SK-N-DZ (cell line): Measurements from ENCODE around the gene RHO.

Experiments
- DNase-seq: peaks from one replicate; pipeline ENCODE4 v3.0.0-alpha.2; 2015; ENCODE audit warnings: low spot score

The RHO gene

GRCh38 chr3:129519896-129520715, 8.3 kb upstream of the RHO start:
- no peak for DNase-seq

- DNase-seq = no peak
Measured at GRCh38 chr3:129520960-129521359, 7.5 kb upstream of the RHO start.

GRCh38 chr3:129521611-129522010, 6.8 kb upstream of the RHO start:
- no peak for DNase-seq

- no peak for DNase-seq
Measured at GRCh38 chr3:129522953-129523352, 5.5 kb upstream of the RHO start.

- DNase-seq = no peak
Measured at GRCh38 chr3:129524081-129524480, 4.4 kb upstream of the RHO start.

- no peak for DNase-seq
Measured at GRCh38 chr3:129525341-129525968, 3.0 kb upstream of the RHO start.

- DNase-seq = no peak
Measured at GRCh38 chr3:129526121-129526900, 2.1 kb upstream of the RHO start.

- no peak for DNase-seq
Measured at GRCh38 chr3:129527262-129527661, 1.2 kb upstream of the RHO start.

GRCh38 chr3:129529436-129530210, 1.2 kb downstream of the RHO start:
- DNase-seq = no peak

- no peak for DNase-seq
Measured at GRCh38 chr3:129530251-129530791, 1.9 kb downstream of the RHO start.

GRCh38 chr3:129530821-129531220, 2.4 kb downstream of the RHO start:
- DNase-seq = no peak

GRCh38 chr3:129531699-129532098, 3.3 kb downstream of the RHO start:
- no peak for DNase-seq

- no peak for DNase-seq
Measured at GRCh38 chr3:129532261-129532660, 3.8 kb downstream of the RHO start.

GRCh38 chr3:129533406-129533805, 5.0 kb downstream of the RHO start:
- DNase-seq = no peak

- DNase-seq = no peak
Measured at GRCh38 chr3:129534428-129535027, 6.1 kb downstream of the RHO start.

- no peak for DNase-seq
Measured at GRCh38 chr3:129535075-129535474, 6.6 kb downstream of the RHO start.

GRCh38 chr3:129536374-129536667, 7.9 kb downstream of the RHO start:
- DNase-seq = no peak

- DNase-seq = no peak
Measured at GRCh38 chr3:129536804-129537203, 8.4 kb downstream of the RHO start.

GRCh38 chr3:129539206-129539605, 10.8 kb downstream of the RHO start:
- no peak for DNase-seq

GRCh38 chr3:129540776-129541516, 12.5 kb downstream of the RHO start:
- DNase-seq = no peak
